Trophoblast cell (in vitro differentiated cells and primary cell): ENCODE measurements around the gene HIVEP1.

Experiments used
- DNase-seq, 2 donors: peaks; one replicate each; pipeline ENCODE4 v3.0.0-alpha.2; 2016
- H2AFZ ChIP-seq: 2 replicates; pipeline ENCODE4 v1.6.1; 2013; ENCODE audit warnings: low read length, moderate library complexity, mild to moderate bottlenecking; ENCODE audit not compliant: insufficient read depth, poor library complexity
- H2AK5ac ChIP-seq: 2 replicates; pipeline ENCODE4 v1.6.1; 2013; ENCODE audit warnings: mild to moderate bottlenecking, low read length
- H2BK120ac ChIP-seq: 2 replicates; pipeline ENCODE4 v1.6.1; 2013; ENCODE audit warnings: low read length, mild to moderate bottlenecking, moderate library complexity; ENCODE audit not compliant: insufficient read depth, poor library complexity
- H2BK12ac ChIP-seq: 2 replicates; pipeline ENCODE4 v1.6.1; 2013; ENCODE audit warnings: mild to moderate bottlenecking, low read length, moderate library complexity
- H2BK5ac ChIP-seq: 2 replicates; pipeline ENCODE4 v1.6.1; 2013; ENCODE audit warnings: low read length, low read depth, moderate library complexity, mild to moderate bottlenecking; ENCODE audit not compliant: poor library complexity
- H3K14ac ChIP-seq: 2 replicates; pipeline ENCODE4 v1.6.1; 2013; ENCODE audit warnings: mild to moderate bottlenecking, low read length
- H3K18ac ChIP-seq: 2 replicates; pipeline ENCODE4 v1.6.1; 2013; ENCODE audit warnings: mild to moderate bottlenecking, low read length
- H3K23ac ChIP-seq: 2 replicates; pipeline ENCODE4 v1.6.1; 2013; ENCODE audit warnings: low read length
- H3K27ac ChIP-seq: 2 replicates; pipeline ENCODE4 v1.5.1; 2013; ENCODE audit warnings: low read depth, mild to moderate bottlenecking, inconsistent platforms, low read length, moderate library complexity
- H3K27me3 ChIP-seq: 2 replicates; pipeline ENCODE4 v1.6.1; 2013; ENCODE audit warnings: inconsistent platforms, mild to moderate bottlenecking, low read length, moderate library complexity; ENCODE audit not compliant: insufficient read depth
- H3K36me3 ChIP-seq, 2 experiments: 1 replicate in 1 of 2; 2 replicates in 1 of 2; pipeline ENCODE4 v1.6.1; 2013; ENCODE audit warnings: low read length in 2 of 2, mild to moderate bottlenecking in 2 of 2, moderate library complexity in 1 of 2; ENCODE audit not compliant: insufficient read depth in 2 of 2, control insufficient read depth in 1 of 2
- H3K4ac ChIP-seq: 2 replicates; pipeline ENCODE4 v1.6.1; 2013; ENCODE audit warnings: low read depth, mild to moderate bottlenecking, low read length, moderate library complexity
- H3K4me1 ChIP-seq, 2 experiments: 1 replicate in 1 of 2; 2 replicates in 1 of 2; pipeline ENCODE4 v1.6.1; 2013; ENCODE audit warnings: low read length in 2 of 2, mild to moderate bottlenecking in 2 of 2, moderate library complexity in 1 of 2; ENCODE audit not compliant: insufficient read depth in 2 of 2, control insufficient read depth in 1 of 2
- H3K4me2 ChIP-seq: 2 replicates; pipeline ENCODE4 v1.6.1; 2013; ENCODE audit warnings: inconsistent platforms, mild to moderate bottlenecking, low read length, moderate library complexity
- H3K4me3 ChIP-seq: 2 replicates; pipeline ENCODE4 v1.5.1; 2013; ENCODE audit warnings: mild to moderate bottlenecking, low read depth, low read length, inconsistent platforms
- H3K79me1 ChIP-seq: one replicate; pipeline ENCODE4 v1.6.1; 2013; ENCODE audit warnings: low read length
- H3K79me2 ChIP-seq: 2 replicates; pipeline ENCODE4 v1.6.1; 2013; ENCODE audit warnings: low read length, mild to moderate bottlenecking; ENCODE audit not compliant: control insufficient read depth, insufficient read depth, poor library complexity
- H3K9ac ChIP-seq: 2 replicates; pipeline ENCODE4 v1.6.1; 2013; ENCODE audit warnings: mild to moderate bottlenecking, low read length
- H3K9me3 ChIP-seq: 2 replicates; pipeline ENCODE4 v1.6.1; 2013; ENCODE audit warnings: low read depth, mild to moderate bottlenecking, control low read depth, inconsistent platforms, low read length; ENCODE audit not compliant: insufficient read depth
- H4K12ac ChIP-seq: 2 replicates; pipeline ENCODE4 v1.6.1; 2013; ENCODE audit warnings: low read depth, mild to moderate bottlenecking, low read length, moderate library complexity
- H4K8ac ChIP-seq: 2 replicates; pipeline ENCODE4 v1.6.1; 2013; ENCODE audit warnings: low read depth, mild to moderate bottlenecking, low read length, moderate library complexity
- H4K91ac ChIP-seq: one replicate; pipeline ENCODE4 v1.6.1; 2013; ENCODE audit warnings: low read depth, mild to moderate bottlenecking, low read length, moderate library complexity
- WGBS: extraction: QIAGEN DNeasy Blood & Tissue Kit; methylation state at CpG from one replicate; pipeline ENCODE4 v1.1.7; 2013; ENCODE audit warnings: missing lambda C conversion rate; ENCODE audit not compliant: insufficient read length, insufficient coverage; ENCODE audit errors: extremely low coverage; 5-methylcytosine and 5-hydroxymethylcytosine counted together

Gene HIVEP1

GRCh38 chr6:12037798-12038197 is 25.7 kb downstream of the HIVEP1 start:
- Histone ChIP-seq H3K4me3 (no peak overlapping the region), H3K9ac (no peak overlapping the region), H3K4me2 (no peak overlapping the region), H3K18ac (no peak overlapping the region), H3K79me1 (no peaks in the 10 kb centered on the region), H2AFZ (no peak overlapping the region), H3K4ac (no peak overlapping the region), H3K14ac (no peak overlapping the region), H3K79me2 (peaks cover 4% of the 10 kb centered on the region), H2BK12ac (no peak overlapping the region), H2AK5ac (no peak overlapping the region), H3K36me3 (peaks cover 0 to 2% of the 10 kb centered on the region in 2 experiments), H4K12ac (no peak overlapping the region), H2BK5ac (no peak overlapping the region), H3K9me3 (no peaks in the 10 kb centered on the region), H4K8ac (no peak overlapping the region), H3K23ac (no peak overlapping the region), H4K91ac (no peak overlapping the region), H3K4me1 (no peaks in the 10 kb centered on the region), H3K27ac (no peak overlapping the region), H2BK120ac (no peak overlapping the region), H3K27me3 (no peaks in the 10 kb centered on the region)
- no CpG with 5 or more reads among the region's 6 CpGs for WGBS
- no peak for DNase-seq

DNA sequence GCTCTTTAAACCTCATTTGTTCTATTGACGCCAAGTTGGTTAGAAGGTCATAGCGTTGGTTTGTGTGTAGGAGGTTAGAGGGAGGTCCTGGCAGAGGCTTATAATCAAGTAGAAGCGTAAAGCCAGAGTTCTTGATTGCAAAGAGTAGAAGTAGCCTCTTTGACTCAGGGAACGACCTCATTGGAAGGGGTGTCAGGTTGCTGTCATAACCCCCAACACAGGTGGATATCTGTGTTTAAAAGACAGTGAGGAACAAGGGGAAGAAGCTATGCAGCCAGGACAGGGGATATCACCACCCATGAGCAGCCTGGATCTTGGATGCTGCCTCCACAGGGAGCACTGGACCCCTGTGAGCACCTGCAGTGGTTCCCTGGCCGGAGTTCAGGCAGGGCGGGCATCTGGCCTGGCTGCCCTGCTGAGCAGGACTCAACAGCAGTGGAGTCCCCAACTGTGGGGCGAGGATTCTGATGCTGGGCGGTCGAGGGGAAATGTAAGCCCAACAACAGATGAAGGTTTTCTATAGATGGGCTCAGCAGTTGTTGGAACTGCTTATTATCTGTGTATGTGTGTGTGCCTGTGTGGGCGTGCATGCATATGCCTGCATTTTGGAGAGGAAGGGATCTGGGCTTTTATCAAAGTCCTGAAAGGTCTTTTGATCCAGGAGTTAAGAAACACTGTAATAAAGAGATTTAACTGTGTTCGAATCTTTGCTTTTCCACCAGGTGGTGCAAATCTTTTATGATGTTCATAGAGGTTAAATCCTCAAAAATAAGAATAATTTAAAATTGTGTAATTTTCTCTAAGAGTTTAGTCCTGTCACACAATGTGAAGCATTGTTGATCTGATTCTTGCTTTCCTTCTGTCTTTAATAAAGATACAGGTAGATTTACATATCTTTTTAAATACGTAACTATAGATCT is 27.7 kb downstream of the HIVEP1 start:
- Histone ChIP-seq H3K4me1 (no peaks in the 10 kb centered on the region), H2AFZ (no peak overlapping the region), H4K91ac (no peak overlapping the region), H3K14ac (no peak overlapping the region), H2BK12ac (no peak overlapping the region), H3K4me2 (no peak overlapping the region), H3K27me3 (no peaks in the 10 kb centered on the region), H3K9me3 (no peaks in the 10 kb centered on the region), H3K27ac (no peak overlapping the region), H3K79me1 (no peaks in the 10 kb centered on the region), H4K12ac (no peak overlapping the region), H3K4ac (no peak overlapping the region), H3K36me3 (peaks cover 0 to 2% of the 10 kb centered on the region in 2 experiments), H3K79me2 (peaks cover 4% of the 10 kb centered on the region), H3K4me3 (no peak overlapping the region), H3K23ac (peak overlapping the region; percentile 8), H2AK5ac (no peak overlapping the region), H2BK5ac (no peak overlapping the region), H2BK120ac (no peak overlapping the region), H3K18ac (no peak overlapping the region), H4K8ac (no peak overlapping the region), H3K9ac (no peak overlapping the region)
- no peak for DNase-seq
- no CpG with 5 or more reads among the region's 12 CpGs for WGBS

- no peak for DNase-seq
- Histone ChIP-seq H3K79me2 (no peaks in the 10 kb centered on the region), H3K27me3 (no peaks in the 10 kb centered on the region), H3K14ac (no peak overlapping the region), H3K27ac (no peak overlapping the region), H2AFZ (no peak overlapping the region), H2AK5ac (no peak overlapping the region), H4K91ac (no peak overlapping the region), H2BK120ac (no peak overlapping the region), H3K9ac (no peak overlapping the region), H3K18ac (no peak overlapping the region), H3K4ac (no peak overlapping the region), H3K79me1 (no peaks in the 10 kb centered on the region), H3K4me1 (no peaks in the 10 kb centered on the region), H3K36me3 (peaks cover 0 to 4% of the 10 kb centered on the region in 2 experiments), H3K9me3 (no peaks in the 10 kb centered on the region), H4K8ac (no peak overlapping the region), H4K12ac (no peak overlapping the region), H3K4me3 (no peak overlapping the region), H2BK12ac (no peak overlapping the region), H3K23ac (no peak overlapping the region), H2BK5ac (no peak overlapping the region), H3K4me2 (no peak overlapping the region)
- WGBS = no CpG with 5 or more reads among the region's 9 CpGs
Observed at GRCh38 chr6:12047304-12047703, 35.2 kb downstream of the HIVEP1 start.

DNA sequence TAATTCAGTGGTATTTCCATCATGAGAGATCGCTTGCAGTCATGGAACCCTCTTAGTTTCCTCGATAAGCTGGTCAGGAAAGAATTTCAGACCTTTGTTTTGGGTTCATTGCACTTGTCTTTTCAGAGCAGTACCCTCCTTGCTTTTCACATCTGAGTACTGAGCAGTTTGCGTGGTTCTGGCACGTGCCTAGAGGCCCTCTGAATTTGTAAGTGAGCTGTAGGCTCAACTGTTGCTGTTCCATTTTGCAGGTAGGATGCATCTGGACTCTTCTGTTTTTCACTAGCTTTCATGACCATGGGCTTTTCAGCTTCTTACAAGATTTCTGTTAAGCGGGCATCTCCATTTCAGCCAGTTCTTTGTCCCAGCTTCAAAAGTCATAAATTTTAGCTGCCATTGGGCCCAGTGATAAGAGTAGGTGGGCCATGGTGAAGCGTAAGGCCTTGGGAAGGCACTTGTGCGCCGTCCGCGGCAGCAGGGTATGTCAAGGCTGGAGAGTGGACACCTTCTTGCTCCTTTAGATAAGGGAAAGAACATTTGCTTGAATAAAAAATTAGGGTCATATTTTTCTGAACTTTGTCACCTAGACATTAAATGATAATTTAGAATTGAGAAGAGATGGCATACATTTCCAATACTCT is 35.8 kb downstream of the HIVEP1 start:
- no peaks in the 10 kb centered on the region for H3K4me1 ChIP-seq
- no peak overlapping the region for H3K27ac ChIP-seq
- no peaks in the 10 kb centered on the region for H3K79me1 ChIP-seq
- H3K4ac ChIP-seq = no peak overlapping the region
- H3K27me3 ChIP-seq = no peaks in the 10 kb centered on the region
- WGBS = no CpG with 5 or more reads among the region's 10 CpGs
- peaks cover 0 to 4% of the 10 kb centered on the region in 2 experiments for H3K36me3 ChIP-seq
- no peak overlapping the region for H2BK12ac ChIP-seq
- H3K9me3 ChIP-seq = no peaks in the 10 kb centered on the region
- peak overlapping the region; percentile 54 for H3K18ac ChIP-seq
- no peak overlapping the region for H4K8ac ChIP-seq
- H3K9ac ChIP-seq = no peak overlapping the region
- H2AK5ac ChIP-seq = no peak overlapping the region
- no peak overlapping the region for H3K14ac ChIP-seq
- no peak for DNase-seq
- H3K23ac ChIP-seq = no peak overlapping the region
- H4K91ac ChIP-seq = no peak overlapping the region
- no peak overlapping the region for H2BK120ac ChIP-seq
- H2BK5ac ChIP-seq = no peak overlapping the region
- H2AFZ ChIP-seq = no peak overlapping the region
- H4K12ac ChIP-seq = no peak overlapping the region
- H3K4me2 ChIP-seq = no peak overlapping the region
- no peaks in the 10 kb centered on the region for H3K79me2 ChIP-seq
- no peak overlapping the region for H3K4me3 ChIP-seq
